Gastroesophageal sphincter (tissue), 3 donors: ENCODE data around the gene CHD5.

Source experiments
- CTCF ChIP-seq, 4 experiments: fragments of 200-600 bp in 2 of 4; fragments of 450-650 bp in 2 of 4; sonication (generic) in 1 of 4; IDR thresholded peaks; one replicate each; pipeline ENCODE4 v1.5.1; 2017 to 2019; ENCODE audit warnings: antibody characterized with exemption in 4 of 4, mild to moderate bottlenecking in 2 of 4, moderate library complexity in 2 of 4
- EP300 ChIP-seq: sonication (generic); formaldehyde crosslinking; IDR thresholded peaks from one replicate; pipeline ENCODE4 v1.6.1; 2017; ENCODE audit warnings: antibody characterized with exemption, mild to moderate bottlenecking
- POLR2AphosphoS5 ChIP-seq: sonication (generic); formaldehyde crosslinking; IDR thresholded peaks from one replicate; pipeline ENCODE4 v1.6.1; 2017; ENCODE audit warnings: antibody characterized with exemption

- TF ChIP-seq CTCF (IDR thresholded peaks at IDR 0.05) (no peak), EP300 (no peak), POLR2AphosphoS5 (no peak)
Observed at GRCh38 chr1:6144647-6145395, 35.3 kb downstream of the CHD5 start.
